HEK293 (cell line): Measurements from ENCODE around the gene SPRY4.

Source experiments
- CTCF ChIA-PET: fragments of 350-600 bp; formaldehyde crosslinking; extraction: SDS; loops from one replicate; lab custom pipeline; 2021; ENCODE audit warnings: antibody characterized with exemption; lab: Yijun Ruan, JAX
- POLR2A ChIA-PET: fragments of 300-600 bp; formaldehyde crosslinking; extraction: SDS; loops from one replicate; lab custom pipeline; 2020; ENCODE audit warnings: antibody characterized with exemption, inconsistent platforms; lab: Yijun Ruan, JAX
- H3K27ac ChIP-seq: fragments of 200-500 bp; sonication (Bioruptor generic); 2 replicates; pipeline ENCODE4 v1.5.1; 2014; ENCODE audit warnings: low read depth, low read length, control low read depth, inconsistent platforms; ENCODE audit errors: extremely low read depth
- H3K36me3 ChIP-seq, 2 experiments: fragments of 200-500 bp in 1 of 2; sonication (Bioruptor generic) in 1 of 2; 1 replicate in 1 of 2; 2 replicates in 1 of 2; pipeline ENCODE4 v1.5.1; 2014 to 2017; ENCODE audit warnings: inconsistent platforms in 2 of 2, low read length in 2 of 2; ENCODE audit not compliant: control insufficient read depth in 2 of 2, insufficient read depth in 1 of 2
- H3K4me1 ChIP-seq: fragments of 200-500 bp; sonication (Bioruptor generic); 2 replicates; pipeline ENCODE4 v1.5.1; 2014; ENCODE audit warnings: mild to moderate bottlenecking, low read length, inconsistent platforms; ENCODE audit not compliant: control insufficient read depth, insufficient read depth
- H3K4me3 ChIP-seq: 2 replicates; pipeline ENCODE4 v1.5.1; 2011; ENCODE audit warnings: low read depth, mild to moderate bottlenecking, control low read depth, low read length, moderate library complexity
- H3K9me3 ChIP-seq: fragments of 200-500 bp; sonication (Bioruptor generic); 2 replicates; pipeline ENCODE4 v1.5.1; 2014; ENCODE audit warnings: low read depth, low read length, inconsistent platforms; ENCODE audit not compliant: control insufficient read depth, insufficient read depth
- EGR2 ChIP-seq: fragments of 450-650 bp; formaldehyde crosslinking; IDR thresholded peaks from 2 replicates; pipeline ENCODE4 v1.5.1; 2016; ENCODE audit warnings: low read depth, missing biosample characterization, missing genetic modification characterization
- KLF10 ChIP-seq: fragments of 450-650 bp; IDR thresholded peaks from 2 replicates; pipeline ENCODE4 v1.5.1; 2018; ENCODE audit warnings: missing biosample characterization, mild to moderate bottlenecking, missing genetic modification characterization
- PATZ1 ChIP-seq: fragments of 450-650 bp; formaldehyde crosslinking; IDR thresholded peaks from 2 replicates; pipeline ENCODE4 v1.5.1; 2016; ENCODE audit warnings: missing biosample characterization, missing genetic modification characterization
- PRDM10 ChIP-seq: fragments of 450-650 bp; formaldehyde crosslinking; IDR thresholded peaks from 2 replicates; pipeline ENCODE4 v1.5.1; 2016; ENCODE audit warnings: missing biosample characterization, missing genetic modification characterization
- SP7 ChIP-seq: fragments of 450-650 bp; formaldehyde crosslinking; IDR thresholded peaks from 2 replicates; pipeline ENCODE4 v1.5.1; 2016; ENCODE audit warnings: missing biosample characterization, missing genetic modification characterization
- ZBTB20 ChIP-seq: fragments of 450-650 bp; formaldehyde crosslinking; IDR thresholded peaks from 2 replicates; pipeline ENCODE4 v1.5.1; 2016; ENCODE audit warnings: missing biosample characterization, missing genetic modification characterization
- ZIC2 ChIP-seq: fragments of 450-650 bp; formaldehyde crosslinking; IDR thresholded peaks from 2 replicates; pipeline ENCODE4 v1.5.1; 2016; ENCODE audit warnings: missing biosample characterization, missing genetic modification characterization
- ZNF202 ChIP-seq: fragments of 450-650 bp; formaldehyde crosslinking; IDR thresholded peaks from 2 replicates; pipeline ENCODE4 v1.5.1; 2016; ENCODE audit warnings: missing biosample characterization, missing genetic modification characterization, borderline replicate concordance
- ZNF223 ChIP-seq: fragments of 450-650 bp; formaldehyde crosslinking; IDR thresholded peaks from 2 replicates; pipeline ENCODE4 v1.5.1; 2016; ENCODE audit warnings: missing biosample characterization, missing genetic modification characterization
- ZNF239 ChIP-seq: fragments of 450-650 bp; formaldehyde crosslinking; IDR thresholded peaks from 2 replicates; pipeline ENCODE4 v1.5.1; 2016; ENCODE audit warnings: missing biosample characterization, missing genetic modification characterization
- ZNF335 ChIP-seq: fragments of 450-650 bp; formaldehyde crosslinking; conservative IDR thresholded peaks from 2 replicates; pipeline ENCODE4 v1.5.1; 2016; ENCODE audit warnings: missing biosample characterization, missing genetic modification characterization
- ZNF350 ChIP-seq: fragments of 450-650 bp; formaldehyde crosslinking; IDR thresholded peaks from 2 replicates; pipeline ENCODE4 v1.5.0; 2017; ENCODE audit warnings: missing biosample characterization, mild to moderate bottlenecking, missing genetic modification characterization
- ZNF449 ChIP-seq: fragments of 450-650 bp; formaldehyde crosslinking; IDR thresholded peaks from 2 replicates; pipeline ENCODE4 v1.5.1; 2017; ENCODE audit warnings: missing biosample characterization, mild to moderate bottlenecking, missing genetic modification characterization, moderate library complexity
- ZNF529 ChIP-seq: fragments of 450-650 bp; formaldehyde crosslinking; IDR thresholded peaks from 2 replicates; pipeline ENCODE4 v1.5.1; 2017; ENCODE audit warnings: missing genetic modification characterization, missing biosample characterization; ENCODE audit not compliant: insufficient replicate concordance
- ZNF621 ChIP-seq: fragments of 450-650 bp; formaldehyde crosslinking; IDR thresholded peaks from 2 replicates; pipeline ENCODE4 v1.5.1; 2017; ENCODE audit warnings: missing biosample characterization, missing genetic modification characterization
- ZNF660 ChIP-seq: fragments of 450-650 bp; IDR thresholded peaks from 2 replicates; pipeline ENCODE4 v1.5.1; 2018; ENCODE audit warnings: missing biosample characterization, mild to moderate bottlenecking, missing genetic modification characterization
- ZNF692 ChIP-seq: fragments of 450-650 bp; formaldehyde crosslinking; IDR thresholded peaks from 2 replicates; pipeline ENCODE4 v1.5.1; 2016; ENCODE audit warnings: missing biosample characterization, missing genetic modification characterization
- ZNF76 ChIP-seq: fragments of 450-650 bp; formaldehyde crosslinking; IDR thresholded peaks from 2 replicates; pipeline ENCODE4; 2016; ENCODE audit warnings: low read depth, missing biosample characterization, missing genetic modification characterization, borderline replicate concordance
- ZNF843 ChIP-seq: fragments of 450-650 bp; formaldehyde crosslinking; IDR thresholded peaks from 2 replicates; pipeline ENCODE4 v1.5.1; 2016; ENCODE audit warnings: missing biosample characterization, missing genetic modification characterization
- TF ChIP-seq, protein P1 (sequence below): fragments of 450-650 bp; formaldehyde crosslinking; IDR thresholded peaks from 2 replicates; pipeline ENCODE4 v1.5.1; 2016; ENCODE audit warnings: missing biosample characterization, missing genetic modification characterization
- TF ChIP-seq, protein P2 (sequence below): fragments of 450-650 bp; formaldehyde crosslinking; IDR thresholded peaks from 2 replicates; pipeline ENCODE4 v1.5.1; 2016; ENCODE audit warnings: missing biosample characterization, missing genetic modification characterization

SPRY4 gene

GRCh38 chr5:142356716-142357468 is 32.1 kb upstream of the SPRY4 start (continued):
- TF ChIP-seq ZNF202 (tag by site-specific recombination) (no peak), ZNF223 (tag by site-specific recombination) (no peak), ZNF335 (peak; percentile 33; the same call in 1 of the 2 replicates), ZNF76 (tag by site-specific recombination) (peak; percentile 7; the same call in 1 of the 2 replicates), ZIC2 (peak; percentile 47; the same call in 1 of the 2 replicates), ZNF692 (tag by site-specific recombination) (peak; percentile 66), PATZ1 (tag by site-specific recombination) (peak; percentile 73), ZNF529 (tag by site-specific recombination) (no peak), EGR2 (peak; percentile 79), ZBTB20 (peak; percentile 96), ZNF449 (tag by site-specific recombination) (peak; percentile 15; the same call in 1 of the 2 replicates), ZNF843 (tag by site-specific recombination) (peak; percentile 71), SP7 (0 out of 2 replicates have a peak, but pooled peaks have one; percentile 33), ZNF660 (0 out of 2 replicates have a peak, but pooled peaks have one; percentile 64), ZNF350 (tag by site-specific recombination) (no peak)
- TF ChIP-seq, protein P1, sequence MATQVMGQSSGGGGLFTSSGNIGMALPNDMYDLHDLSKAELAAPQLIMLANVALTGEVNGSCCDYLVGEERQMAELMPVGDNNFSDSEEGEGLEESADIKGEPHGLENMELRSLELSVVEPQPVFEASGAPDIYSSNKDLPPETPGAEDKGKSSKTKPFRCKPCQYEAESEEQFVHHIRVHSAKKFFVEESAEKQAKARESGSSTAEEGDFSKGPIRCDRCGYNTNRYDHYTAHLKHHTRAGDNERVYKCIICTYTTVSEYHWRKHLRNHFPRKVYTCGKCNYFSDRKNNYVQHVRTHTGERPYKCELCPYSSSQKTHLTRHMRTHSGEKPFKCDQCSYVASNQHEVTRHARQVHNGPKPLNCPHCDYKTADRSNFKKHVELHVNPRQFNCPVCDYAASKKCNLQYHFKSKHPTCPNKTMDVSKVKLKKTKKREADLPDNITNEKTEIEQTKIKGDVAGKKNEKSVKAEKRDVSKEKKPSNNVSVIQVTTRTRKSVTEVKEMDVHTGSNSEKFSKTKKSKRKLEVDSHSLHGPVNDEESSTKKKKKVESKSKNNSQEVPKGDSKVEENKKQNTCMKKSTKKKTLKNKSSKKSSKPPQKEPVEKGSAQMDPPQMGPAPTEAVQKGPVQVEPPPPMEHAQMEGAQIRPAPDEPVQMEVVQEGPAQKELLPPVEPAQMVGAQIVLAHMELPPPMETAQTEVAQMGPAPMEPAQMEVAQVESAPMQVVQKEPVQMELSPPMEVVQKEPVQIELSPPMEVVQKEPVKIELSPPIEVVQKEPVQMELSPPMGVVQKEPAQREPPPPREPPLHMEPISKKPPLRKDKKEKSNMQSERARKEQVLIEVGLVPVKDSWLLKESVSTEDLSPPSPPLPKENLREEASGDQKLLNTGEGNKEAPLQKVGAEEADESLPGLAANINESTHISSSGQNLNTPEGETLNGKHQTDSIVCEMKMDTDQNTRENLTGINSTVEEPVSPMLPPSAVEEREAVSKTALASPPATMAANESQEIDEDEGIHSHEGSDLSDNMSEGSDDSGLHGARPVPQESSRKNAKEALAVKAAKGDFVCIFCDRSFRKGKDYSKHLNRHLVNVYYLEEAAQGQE (tag by site-specific recombination): no peak

- Histone ChIP-seq H3K4me1 (peaks cover 9% of the 10 kb centered on the region), H3K27ac (peak overlapping the region; percentile 94), H3K9me3 (no peaks in the 10 kb centered on the region), H3K4me3 (peak overlapping the region; percentile 63), H3K36me3 (no peaks in the 10 kb centered on the region)
- CTCF ChIA-PET: interaction anchor here (0.6 kb wide), 1 partner anchor 110 kb away, joined by 3 read pairs; no protein-coding TSS in a partner anchor
- POLR2A ChIA-PET: interaction anchor here (0.6 to 1.5 kb wide), 4 partner anchors 16 to 190 kb away, joined by 3 to 11 read pairs (median 6); partner anchors contain the start of gene SPRY4
- TF ChIP-seq ZNF621 (tag by site-specific recombination) (no peak), PRDM10 (no peak), KLF10 (no peak), ZNF239 (no peak)
- TF ChIP-seq, protein P2, sequence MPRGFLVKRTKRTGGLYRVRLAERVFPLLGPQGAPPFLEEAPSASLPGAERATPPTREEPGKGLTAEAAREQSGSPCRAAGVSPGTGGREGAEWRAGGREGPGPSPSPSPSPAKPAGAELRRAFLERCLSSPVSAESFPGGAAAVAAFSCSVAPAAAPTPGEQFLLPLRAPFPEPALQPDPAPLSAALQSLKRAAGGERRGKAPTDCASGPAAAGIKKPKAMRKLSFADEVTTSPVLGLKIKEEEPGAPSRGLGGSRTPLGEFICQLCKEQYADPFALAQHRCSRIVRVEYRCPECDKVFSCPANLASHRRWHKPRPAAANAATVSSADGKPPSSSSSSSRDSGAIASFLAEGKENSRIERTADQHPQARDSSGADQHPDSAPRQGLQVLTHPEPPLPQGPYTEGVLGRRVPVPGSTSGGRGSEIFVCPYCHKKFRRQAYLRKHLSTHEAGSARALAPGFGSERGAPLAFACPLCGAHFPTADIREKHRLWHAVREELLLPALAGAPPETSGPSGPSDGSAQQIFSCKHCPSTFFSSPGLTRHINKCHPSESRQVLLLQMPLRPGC: no peak
Measured at GRCh38 chr5:142356349-142356715, 31.5 kb upstream of the SPRY4 start.
